ENCODE results near the gene NSMCE1.

- no peak for TF ChIP-seq POLR2AphosphoS5 (IDR thresholded peaks at IDR 0.05)
- TF ChIP-seq CTCF (IDR thresholded peaks at IDR 0.05) = no peak
Measured at GRCh38 chr16:27311448-27311830, 42.9 kb upstream of the NSMCE1 start.

Data from transverse colon (tissue), 4 donors.